Keratinocyte (primary cell): ENCODE results near the gene UBA3.

Experiments
- CTCF ChIP-seq, 3 experiments: IDR thresholded peaks in 1 of 3; conservative IDR thresholded peaks in 1 of 3; optimal IDR thresholded peaks in 1 of 3; 2 replicates in 2 of 3; 3 replicates in 1 of 3; pipeline versions ENCODE3 to v1.5.1; 2011; ENCODE audit warnings: low read length in 3 of 3, mild to moderate bottlenecking in 3 of 3, moderate library complexity in 2 of 3, control low read depth in 1 of 3, inconsistent platforms in 1 of 3; ENCODE audit not compliant: insufficient read depth in 2 of 3; ENCODE audit errors: extremely low read depth in 1 of 3
- EZH2 ChIP-seq: IDR thresholded peaks from one replicate; pipeline ENCODE4 v1.6.1; 2012; ENCODE audit warnings: inconsistent platforms, mild to moderate bottlenecking, low read length, moderate library complexity

DNA sequence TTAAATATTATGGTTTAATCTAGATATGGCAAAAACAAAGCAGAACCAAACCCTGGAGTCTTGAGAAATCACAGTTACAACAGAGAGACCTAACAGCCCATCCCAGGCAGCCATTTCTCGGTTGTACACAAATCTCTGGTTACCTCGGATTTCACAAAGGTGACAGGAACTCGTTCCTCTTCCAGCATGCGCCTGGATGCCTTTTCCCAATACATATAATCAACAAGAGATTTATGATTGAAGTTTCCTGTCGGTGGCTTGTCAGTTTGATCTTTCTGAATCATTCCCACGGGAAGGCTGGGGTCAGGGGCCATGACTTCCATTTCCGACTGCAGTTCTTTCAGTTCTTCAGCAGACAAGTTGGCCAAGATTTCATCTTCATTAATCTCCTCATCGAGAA, 41.8 kb upstream of the UBA3 start:
- TF ChIP-seq EZH2 (no peak), CTCF (optimal IDR thresholded peaks at IDR 0.05 in 1 of 3, IDR thresholded peaks at IDR 0.05 in 1 of 3, conservative IDR thresholded peaks at IDR 0.05 in 1 of 3; ENCODE audit: extremely low read depth in 1 of 3, insufficient read depth in 2 of 3, low read length in 3 of 3) (no peak)
